ES-I3 (cell line): Measurements from ENCODE around the gene FUCA1.
A peak's percentile ranks its signal among the peaks of the same experiment; 100 is the strongest.
"Not testable (repeated sequence)": the region's sequence is repeated elsewhere in the genome, so short reads cannot be mapped to it uniquely, and the experiment has no call there.

Source experiments
- H3K36me3 ChIP-seq: 2 replicates; pipeline ENCODE4 v1.6.1; 2013; ENCODE audit warnings: mild to moderate bottlenecking, low read length, control low read depth, moderate library complexity; ENCODE audit not compliant: insufficient read depth
- H3K4me1 ChIP-seq: 2 replicates; pipeline ENCODE4 v1.6.1; 2013; ENCODE audit warnings: mild to moderate bottlenecking, control low read depth, low read length; ENCODE audit not compliant: insufficient read depth
- H3K9ac ChIP-seq: 2 replicates; pipeline ENCODE4 v1.6.1; 2013; ENCODE audit warnings: low read depth, mild to moderate bottlenecking, low read length, moderate library complexity
- H3K9me3 ChIP-seq: 2 replicates; pipeline ENCODE4 v1.6.1; 2013; ENCODE audit warnings: mild to moderate bottlenecking, low read length, moderate library complexity; ENCODE audit not compliant: control insufficient read depth, insufficient read depth

The FUCA1 gene

GRCh38 chr1:23872421-23872820 lies 4.3 kb upstream of the FUCA1 start:
- Histone ChIP-seq H3K4me1 (no peaks in the 10 kb centered on the region), H3K36me3 (no peaks in the 10 kb centered on the region), H3K9ac (no peak overlapping the region), H3K9me3 (no peaks in the 10 kb centered on the region)

- Histone ChIP-seq H3K9ac (peak overlapping the region; percentile 83; the same call in 1 of the 2 replicates), H3K36me3 (no peaks in the 10 kb centered on the region), H3K9me3 (no peaks in the 10 kb centered on the region), H3K4me1 (no peaks in the 10 kb centered on the region)
Observed at GRCh38 chr1:23869051-23869450, 961 bp upstream of the FUCA1 start.

- no peaks in the 10 kb centered on the region for H3K9me3 ChIP-seq
- no peaks in the 10 kb centered on the region for H3K36me3 ChIP-seq
- H3K9ac ChIP-seq, result peak overlapping the region; percentile 83; the same call in 1 of the 2 replicates
- no peaks in the 10 kb centered on the region for H3K4me1 ChIP-seq
Observed at GRCh38 chr1:23868557-23869016, 497 bp upstream of the FUCA1 start.

GRCh38 chr1:23867542-23867894 lies 572 bp downstream of the FUCA1 start:
- Histone ChIP-seq H3K9me3 (no peaks in the 10 kb centered on the region), H3K4me1 (no peaks in the 10 kb centered on the region), H3K9ac (peak overlapping the region; percentile 83; the same call in 1 of the 2 replicates), H3K36me3 (no peaks in the 10 kb centered on the region)

- no peaks in the 10 kb centered on the region for H3K4me1 ChIP-seq
- no peak overlapping the region for H3K9ac ChIP-seq
- no peaks in the 10 kb centered on the region for H3K36me3 ChIP-seq
- no peaks in the 10 kb centered on the region for H3K9me3 ChIP-seq
Observed at GRCh38 chr1:23865543-23865930, 2.6 kb downstream of the FUCA1 start.

GRCh38 chr1:23864801-23865542 lies 3.1 kb downstream of the FUCA1 start:
- H3K36me3 ChIP-seq, result no peaks in the 10 kb centered on the region
- no peaks in the 10 kb centered on the region for H3K4me1 ChIP-seq
- no peaks in the 10 kb centered on the region for H3K9me3 ChIP-seq
- H3K9ac ChIP-seq, result no peak overlapping the region

GRCh38 chr1:23862640-23863039 lies 5.5 kb downstream of the FUCA1 start:
- no peaks in the 10 kb centered on the region for H3K36me3 ChIP-seq
- no peak overlapping the region for H3K9ac ChIP-seq
- H3K9me3 ChIP-seq, result no peaks in the 10 kb centered on the region
- H3K4me1 ChIP-seq, result no peaks in the 10 kb centered on the region

- H3K9ac ChIP-seq, result no peak overlapping the region
Observed at GRCh38 chr1:23854568-23854967, 13.5 kb downstream of the FUCA1 start.

GRCh38 chr1:23853124-23853523 lies 15.0 kb downstream of the FUCA1 start:
- H3K4me1 ChIP-seq, H3K36me3 ChIP-seq: not testable (repeated sequence)

More at GRCh38 chr1:23854568-23854967, 13.5 kb downstream of the FUCA1 start:
- Histone ChIP-seq H3K4me1 (no peaks in the 10 kb centered on the region), H3K36me3 (no peaks in the 10 kb centered on the region), H3K9me3 (no peaks in the 10 kb centered on the region)

GRCh38 chr1:23851406-23851805 lies 16.7 kb downstream of the FUCA1 start:
- H3K4me1 ChIP-seq, H3K9ac ChIP-seq, H3K9me3 ChIP-seq, H3K36me3 ChIP-seq: not testable (repeated sequence)

More at GRCh38 chr1:23853124-23853523, 15.0 kb downstream of the FUCA1 start:
- H3K9ac ChIP-seq, H3K9me3 ChIP-seq: not testable (repeated sequence)

GRCh38 chr1:23848673-23849616 lies 19.1 kb downstream of the FUCA1 start:
- no peaks in the 10 kb centered on the region for H3K4me1 ChIP-seq
- H3K9me3 ChIP-seq, result peaks cover 9% of the 10 kb centered on the region
- no peaks in the 10 kb centered on the region for H3K36me3 ChIP-seq
- H3K9ac ChIP-seq, result no peak overlapping the region

GRCh38 chr1:23847482-23848095 lies 20.5 kb downstream of the FUCA1 start:
- H3K36me3 ChIP-seq, H3K4me1 ChIP-seq, H3K9ac ChIP-seq, H3K9me3 ChIP-seq: not testable (repeated sequence)

- no peaks in the 10 kb centered on the region for H3K36me3 ChIP-seq
- peaks cover 9% of the 10 kb centered on the region for H3K9me3 ChIP-seq
- H3K4me1 ChIP-seq, result no peaks in the 10 kb centered on the region
- H3K9ac ChIP-seq, result no peak overlapping the region
Observed at GRCh38 chr1:23845163-23845562, 22.9 kb downstream of the FUCA1 start.

- no peaks in the 10 kb centered on the region for H3K36me3 ChIP-seq
- H3K9me3 ChIP-seq, result peaks cover 9% of the 10 kb centered on the region
- H3K9ac ChIP-seq, result no peak overlapping the region
- no peaks in the 10 kb centered on the region for H3K4me1 ChIP-seq
Observed at GRCh38 chr1:23843644-23844043, 24.4 kb downstream of the FUCA1 start.
